Sigmoid colon (tissue), 4 donors: Measurements from ENCODE around the gene MAGED2.

Source experiments
- EP300 ChIP-seq, 4 donors: sonication (generic); formaldehyde crosslinking; IDR thresholded peaks; one replicate each; pipeline ENCODE4 v1.6.1; 2017; ENCODE audit warnings: antibody characterized with exemption in 4 of 4
- POLR2A ChIP-seq, 2 donors: fragments of 450-650 bp; IDR thresholded peaks; one replicate each; pipeline ENCODE4 v1.6.1; 2016; ENCODE audit warnings: antibody characterized with exemption in 2 of 2, mild to moderate bottlenecking in 2 of 2, moderate library complexity in 2 of 2

DNA sequence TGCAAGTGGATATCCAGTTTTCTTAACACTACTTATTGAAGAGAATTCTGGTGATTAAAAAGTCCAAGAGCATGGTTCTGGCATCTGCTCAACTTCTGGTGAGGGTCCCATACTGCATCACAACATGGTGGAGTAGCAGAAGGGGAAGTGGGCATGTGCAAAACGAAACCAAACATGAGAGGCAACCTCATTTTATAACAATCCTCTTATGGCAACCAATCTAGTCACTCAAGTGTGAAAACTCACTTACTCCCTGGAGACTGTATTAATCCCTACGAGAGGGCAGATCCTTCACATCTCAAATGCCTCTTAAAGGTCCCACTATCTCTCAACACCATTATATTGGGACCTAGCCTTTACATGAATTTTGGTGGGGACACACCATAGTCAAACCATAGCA is 57.7 kb downstream of the MAGED2 start:
- no peak for TF ChIP-seq POLR2A (IDR thresholded peaks at IDR 0.05)
- TF ChIP-seq EP300 (IDR thresholded peaks at IDR 0.05), result no peak
